Activated CD8-positive, alpha-beta memory T cell treated with anti-CD3 and anti-CD28 coated beads, Interleukin-2, amount 50 U/mL, for 1 hour (primary cell): Measurements from ENCODE around the gene NECAB3.
"Not testable (repeated sequence)": the region's sequence is repeated elsewhere in the genome, so short reads cannot be mapped to it uniquely, and the experiment has no call there.

Experiments
- DNase-seq: peaks from one replicate; pipeline ENCODE4 v3.0.0-alpha.2; 2020; ENCODE audit errors: extremely low read depth

Gene NECAB3

DNA sequence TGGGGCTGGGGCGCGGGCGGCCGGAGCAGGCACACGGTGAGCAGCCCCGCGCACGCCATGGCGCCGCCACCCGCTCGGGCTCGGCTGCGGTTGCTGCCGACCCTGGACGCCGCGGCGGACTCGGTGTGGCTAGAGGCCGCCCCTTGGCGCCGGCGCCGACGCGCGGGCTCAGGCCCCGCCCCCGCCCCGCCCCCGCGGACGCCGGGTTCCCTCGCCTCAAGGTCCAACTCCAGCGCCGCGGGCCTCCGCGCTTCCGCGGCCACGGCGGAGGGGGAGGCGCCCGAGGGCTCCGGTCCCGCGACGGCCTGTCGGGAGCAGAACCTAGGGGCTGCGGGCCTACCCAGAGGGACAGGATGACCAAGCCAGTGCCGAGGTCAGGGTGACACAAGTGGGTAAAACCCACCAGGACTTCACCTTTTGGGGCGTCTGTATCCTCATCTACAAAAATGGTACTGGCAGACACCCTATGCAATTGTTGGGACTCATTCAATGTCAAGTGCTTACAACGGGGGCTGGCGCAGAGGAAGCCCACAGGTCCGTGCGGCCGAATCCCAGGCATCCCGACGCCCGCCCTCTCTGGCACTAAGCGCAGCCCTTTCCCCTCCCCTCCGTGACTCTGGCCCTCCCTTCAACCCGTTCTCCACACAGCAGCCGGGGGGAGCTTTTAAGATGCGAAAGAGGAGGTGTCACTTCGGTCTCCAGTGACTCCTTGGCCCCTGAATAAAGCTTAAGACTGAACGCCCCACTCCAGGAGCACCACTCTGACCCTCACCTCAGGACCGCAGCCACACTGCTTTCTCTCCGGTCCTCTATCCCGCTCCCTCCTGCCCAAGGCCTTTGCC lies at the start of gene NECAB3:
NECAB3 (minus strand) TSS at position 135 of the 842 bp plus-strand sequence; CDS start at position 59, 76 bp downstream.
- DNase-seq = no peak

DNA sequence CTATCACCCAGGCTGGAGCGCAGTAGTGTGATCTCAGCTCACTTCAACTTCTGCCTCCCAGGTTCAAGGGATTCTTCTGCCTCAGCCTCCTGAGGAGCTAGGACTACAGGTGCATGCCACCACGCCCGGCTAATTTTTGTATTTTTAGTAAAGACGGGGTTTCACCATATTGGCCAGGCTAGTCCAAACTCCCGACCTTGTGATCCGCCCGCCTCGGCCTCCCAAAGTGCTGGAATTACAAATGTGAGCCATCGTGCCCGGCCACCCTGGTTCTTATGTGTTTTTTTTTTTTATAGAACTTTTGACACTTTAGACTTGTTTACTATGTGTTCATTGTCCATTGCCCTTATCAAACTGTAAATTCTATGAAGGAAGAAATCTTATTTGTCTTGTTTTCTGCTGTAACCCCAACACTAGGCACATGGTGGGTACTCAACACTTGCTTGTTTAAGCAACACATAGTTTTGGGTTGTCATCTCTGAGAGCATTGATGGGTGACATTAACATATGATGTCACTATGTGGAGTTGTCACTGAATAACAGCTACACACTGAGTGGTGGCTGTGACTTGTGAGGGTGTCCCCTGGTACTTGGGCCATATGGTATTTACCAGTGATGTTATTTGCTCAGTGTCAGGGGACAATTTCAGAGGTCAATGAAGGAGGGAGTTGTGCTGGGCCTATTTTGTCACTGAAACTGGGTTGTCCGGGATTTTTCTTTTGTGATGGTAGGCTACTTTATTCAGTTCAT lies 47.3 kb upstream of the NECAB3 start:
- no peak for DNase-seq

- DNase-seq = peak; percentile 70
Observed at GRCh38 chr20:33719989-33720709, 45.9 kb upstream of the NECAB3 start, which contains the start of gene PXMP4. Gene PXMP4, minus strand, starts transcription at chr20:33720310. Its CDS starts 103 bp downstream, at chr20:33720207.

DNA sequence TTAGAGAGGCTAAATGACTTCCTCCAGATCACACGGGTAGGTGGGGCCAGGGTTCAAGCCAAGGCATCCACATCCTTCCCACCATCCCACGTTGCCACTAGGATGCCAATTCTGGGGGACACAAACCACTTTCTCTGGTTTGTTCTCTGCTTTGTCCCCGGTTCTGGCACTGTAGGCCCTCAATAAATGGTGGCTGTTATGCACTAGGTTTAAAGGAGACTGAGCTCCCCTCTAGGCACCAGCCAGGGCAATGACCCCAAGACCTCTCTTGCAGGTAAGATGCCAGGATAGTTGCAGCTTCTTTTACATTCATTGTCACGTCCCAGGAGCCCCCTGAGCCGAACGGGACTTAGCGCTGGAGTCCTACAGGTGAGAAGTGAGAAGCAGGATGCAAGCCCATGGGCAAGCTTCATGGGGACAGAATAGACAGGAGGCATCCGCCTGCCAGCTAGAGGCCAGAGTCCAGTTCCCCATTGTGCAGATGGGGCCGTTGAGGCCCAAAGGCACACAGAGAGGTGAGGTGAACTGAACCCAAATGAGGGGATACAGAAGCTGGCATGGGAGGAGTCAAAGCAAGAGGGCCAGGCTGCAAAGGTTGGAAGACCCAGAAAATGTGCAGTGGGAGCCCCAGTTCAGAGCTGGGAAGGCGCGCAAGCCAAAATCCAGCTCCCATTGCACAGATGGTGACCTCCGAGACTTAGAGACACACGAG lies 45.2 kb upstream of the NECAB3 start:
- no peak for DNase-seq

DNA sequence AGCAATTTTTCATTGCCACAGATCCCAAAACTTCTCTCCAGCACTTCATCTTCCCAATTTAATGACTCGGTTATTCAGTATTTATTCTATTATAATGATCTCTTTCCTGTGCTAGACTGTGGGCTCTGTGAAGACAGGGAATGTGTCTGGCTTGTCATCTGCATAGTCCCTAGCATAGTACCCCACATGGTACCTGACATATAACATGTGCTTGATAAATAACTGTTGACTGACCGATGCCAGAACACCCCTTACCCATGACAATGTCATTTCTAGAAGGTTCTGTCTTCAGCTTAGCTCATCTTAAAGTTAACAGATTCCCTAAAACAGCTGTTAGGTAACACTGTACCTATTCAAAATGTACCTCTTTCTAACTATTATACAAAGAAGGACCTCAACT lies 42.3 kb upstream of the NECAB3 start:
- DNase-seq = no peak

- DNase-seq = no peak
Observed at GRCh38 chr20:33713865-33714367, 39.7 kb upstream of the NECAB3 start.

DNA sequence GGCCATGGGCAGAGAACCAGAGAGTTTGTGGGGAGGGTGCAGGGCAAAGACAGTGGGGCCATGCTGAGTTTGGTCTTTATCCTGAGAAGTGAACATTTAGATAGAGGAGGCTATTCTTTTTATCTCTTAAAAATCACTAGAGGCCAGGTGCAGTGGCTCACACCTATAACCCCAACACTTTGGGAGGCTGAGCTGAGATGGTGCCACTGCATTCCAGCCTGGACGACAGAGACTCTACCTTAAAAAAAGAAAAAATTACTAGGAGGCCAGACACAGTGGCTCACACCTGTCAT lies 37.2 kb upstream of the NECAB3 start:
- DNase-seq = no peak

DNA sequence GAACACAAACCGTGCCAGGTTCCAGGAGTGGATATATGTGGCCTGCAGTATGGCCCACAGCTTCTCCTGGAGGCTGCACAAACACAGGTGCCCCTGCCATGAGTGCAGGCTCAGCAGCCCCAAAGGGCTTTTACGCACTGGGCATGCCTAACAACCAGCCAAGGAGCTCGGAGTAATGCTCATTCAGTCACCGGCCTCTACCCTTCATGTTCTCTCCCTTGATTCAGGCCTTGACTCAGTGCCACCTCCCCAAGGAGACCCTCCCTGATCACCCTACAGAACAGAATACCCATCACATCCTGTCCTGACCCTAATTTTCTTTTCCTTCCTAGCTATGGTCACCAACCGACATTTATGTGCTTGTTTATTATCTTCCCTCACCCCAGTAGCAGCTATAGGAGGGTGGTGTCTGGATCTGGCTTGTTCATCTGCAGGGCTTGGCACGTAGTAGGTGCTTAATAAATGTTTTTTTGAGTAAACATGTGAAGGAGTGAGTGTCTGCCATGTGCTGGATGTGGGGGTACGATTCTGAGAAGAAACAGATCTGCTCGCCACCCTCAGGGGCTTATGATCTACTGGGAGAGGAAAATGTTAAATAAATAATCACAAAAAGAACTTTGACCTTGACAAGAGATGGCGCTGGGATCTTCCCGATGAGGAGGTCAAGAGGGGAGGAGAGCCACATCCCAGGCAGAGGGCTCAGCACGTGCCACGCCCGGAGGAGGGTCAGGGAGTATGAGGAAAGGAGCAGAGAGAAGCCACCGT lies 36.6 kb upstream of the NECAB3 start:
- no peak for DNase-seq

DNA sequence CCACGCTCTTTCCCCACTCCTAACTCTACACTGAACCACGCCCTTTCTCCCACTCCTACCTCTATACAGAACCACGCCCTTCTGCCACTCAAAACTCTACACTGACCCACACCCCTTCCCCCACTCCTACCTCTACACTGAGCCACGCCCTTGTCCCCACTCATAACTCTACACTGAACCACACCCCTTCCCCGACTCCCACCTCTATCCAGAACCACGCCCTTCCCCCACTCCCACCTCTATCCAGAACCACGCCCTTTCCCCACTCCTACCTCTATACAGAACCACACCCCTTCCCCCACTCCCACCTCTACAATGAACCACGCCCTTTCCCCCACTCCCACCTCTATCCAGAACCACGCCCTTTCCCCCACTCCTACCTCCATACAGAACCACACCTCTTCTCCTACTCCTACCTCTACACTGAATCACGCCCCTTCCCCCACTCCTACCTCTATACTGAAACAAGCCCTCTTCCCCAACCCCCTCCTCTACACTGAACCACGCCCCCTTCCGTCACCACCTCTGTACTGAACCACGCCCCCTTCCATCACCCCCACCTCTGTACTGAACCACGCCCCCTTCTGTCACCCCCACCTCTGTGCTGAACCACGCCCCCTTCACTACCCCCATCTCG lies 35.8 kb upstream of the NECAB3 start:
- DNase-seq = no peak

DNA sequence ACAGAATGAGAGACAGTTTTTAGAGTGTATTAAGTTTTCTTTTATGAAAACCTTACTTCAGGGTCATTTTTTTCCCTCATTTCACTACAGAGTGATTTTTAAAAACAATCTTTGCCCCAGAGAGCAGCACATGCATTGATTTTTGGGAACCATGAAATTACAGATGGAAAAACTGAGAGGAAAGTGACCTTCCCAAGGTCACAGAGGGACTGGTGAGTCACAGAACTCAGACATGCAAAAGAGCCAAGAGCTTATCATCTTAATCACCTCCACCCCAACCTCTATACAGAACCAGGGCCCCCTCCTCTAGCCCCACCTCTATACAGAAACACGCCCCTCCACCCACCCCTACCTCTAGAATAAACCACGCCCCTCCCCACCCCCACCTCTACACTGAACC lies 35.2 kb upstream of the NECAB3 start:
- DNase-seq = no peak

GRCh38 chr20:33707668-33708067 lies 33.4 kb upstream of the NECAB3 start:
- no peak for DNase-seq

- DNase-seq = no peak
Observed at GRCh38 chr20:33704197-33704924, 30.1 kb upstream of the NECAB3 start.

DNA sequence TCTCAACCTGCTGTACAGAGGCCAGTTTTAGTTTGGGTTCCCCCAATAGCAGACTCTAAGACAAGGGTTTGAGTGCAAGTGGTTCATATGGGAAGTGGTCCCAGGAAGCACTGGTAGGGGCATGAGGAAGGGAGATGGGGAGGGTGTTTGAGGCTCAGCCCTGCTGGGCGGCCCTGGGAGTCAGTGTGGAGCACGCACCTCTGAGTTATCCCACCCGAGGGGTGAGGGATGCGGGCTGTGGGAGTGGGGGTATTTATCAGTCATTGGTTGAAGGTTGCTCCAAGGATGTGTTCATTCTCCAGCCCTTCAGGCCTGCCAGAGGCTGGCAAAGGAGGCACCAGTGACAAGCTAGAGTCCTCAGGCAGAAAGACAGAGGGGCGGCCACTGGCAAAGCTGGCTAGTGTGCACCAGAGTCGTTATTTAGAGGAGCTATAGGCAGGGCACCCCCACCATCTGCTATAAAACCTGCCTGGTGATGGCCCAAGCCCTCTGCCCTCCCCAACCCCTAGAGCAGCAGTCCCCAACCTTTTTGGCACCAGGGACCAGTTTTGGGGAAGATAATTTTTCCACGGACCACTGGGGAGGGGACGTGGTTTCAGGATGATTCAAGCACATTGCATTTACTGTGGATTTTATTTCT lies 29.4 kb upstream of the NECAB3 start:
- DNase-seq = no peak

DNA sequence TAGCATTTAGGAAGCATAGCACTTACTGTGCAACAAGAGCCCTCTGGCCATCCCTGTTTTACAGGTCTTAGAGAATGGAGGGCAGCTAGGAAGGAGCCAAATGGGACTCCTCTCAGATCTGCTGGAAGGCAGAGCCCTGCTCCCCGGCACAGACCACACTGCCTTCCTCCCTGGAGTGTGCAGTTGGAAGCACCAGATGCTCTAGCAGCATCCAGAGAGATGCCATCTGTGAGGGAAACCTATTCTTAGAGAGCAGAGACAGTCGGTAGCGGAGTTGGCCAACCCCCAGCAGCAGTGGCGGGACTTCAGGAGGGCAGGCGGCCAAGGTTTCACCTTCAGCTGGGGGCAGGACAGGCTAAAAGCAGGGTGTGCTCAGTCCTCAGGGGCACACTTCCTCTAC lies 28.6 kb upstream of the NECAB3 start:
- no peak for DNase-seq

DNA sequence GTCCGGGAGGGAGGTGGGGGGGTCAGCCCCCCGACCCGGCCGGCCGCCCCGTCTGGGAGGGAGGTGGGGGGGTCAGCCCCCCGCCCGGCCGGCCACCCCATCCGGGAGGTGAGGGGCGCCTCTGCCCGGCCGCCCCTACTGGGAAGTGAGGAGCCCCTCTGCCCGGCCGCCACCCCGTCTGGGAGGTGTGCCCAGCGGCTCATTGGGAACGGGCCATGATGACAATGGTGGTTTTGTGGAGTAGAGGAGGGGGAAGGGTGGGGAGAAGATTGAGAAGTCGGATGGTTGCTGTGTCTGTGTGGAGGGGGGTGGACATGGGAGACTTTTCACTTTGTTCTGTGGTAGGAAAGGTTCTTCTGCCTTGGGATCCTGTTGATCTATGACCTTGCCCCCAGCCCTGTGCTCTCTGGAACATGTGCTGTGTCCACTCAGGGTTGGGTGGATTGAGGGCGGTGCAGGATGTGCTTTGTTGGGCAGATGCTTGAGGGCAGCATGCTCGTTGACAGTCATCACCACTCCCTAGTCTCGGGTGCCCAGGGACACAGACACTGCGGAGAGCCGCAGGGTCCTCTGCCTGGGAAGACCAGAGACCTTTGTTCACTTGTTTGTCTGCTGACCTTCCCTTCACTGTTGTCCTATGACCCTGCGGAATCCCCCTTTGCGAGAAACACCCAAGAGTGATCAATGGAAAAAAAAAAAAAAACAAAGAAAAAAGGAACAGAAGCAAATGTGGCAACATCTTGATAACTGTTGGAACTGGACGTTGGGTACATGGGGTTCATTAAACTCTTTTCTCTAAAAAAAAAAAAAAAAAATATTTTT lies 27.6 kb upstream of the NECAB3 start:
- no peak for DNase-seq

GRCh38 chr20:33700696-33701441 lies 26.6 kb upstream of the NECAB3 start:
- not testable (repeated sequence) for DNase-seq

DNA sequence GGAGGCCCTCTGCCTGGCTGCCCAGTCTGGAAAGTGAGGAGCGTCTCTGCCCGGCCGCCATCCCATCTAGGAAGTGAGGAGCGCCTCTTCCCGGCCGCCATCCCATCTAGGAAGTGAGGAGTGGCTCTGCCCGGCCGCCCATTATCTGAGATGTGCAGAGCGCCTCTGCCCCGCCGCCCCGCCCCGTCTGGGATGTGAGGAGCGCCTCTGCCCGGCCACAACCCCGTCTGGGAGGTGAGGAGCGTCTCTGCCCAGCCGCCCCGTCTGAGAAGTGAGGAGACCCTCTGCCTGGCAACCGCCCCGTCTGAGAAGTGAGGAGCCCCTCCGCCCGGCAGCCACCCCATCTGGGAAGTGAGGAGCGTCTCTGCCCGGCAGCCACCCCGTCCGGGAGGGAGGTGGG lies 24.7 kb upstream of the NECAB3 start:
- not testable (repeated sequence) for DNase-seq

- DNase-seq = no peak
Observed at GRCh38 chr20:33697129-33697528, 22.9 kb upstream of the NECAB3 start.
